HK-2 (cell line): ENCODE results near the gene JMJD1C.

ENCODE experiments used
- DNase-seq: peaks from one replicate; pipeline ENCODE4 v3.0.0-alpha.2; 2018; ENCODE audit not compliant: unreplicated experiment

JMJD1C gene

GRCh38 chr10:63437116-63437949 lies 28.4 kb downstream of the JMJD1C start:
- DNase-seq = no peak

GRCh38 chr10:63436225-63436624 lies 29.6 kb downstream of the JMJD1C start:
- DNase-seq = no peak

DNA sequence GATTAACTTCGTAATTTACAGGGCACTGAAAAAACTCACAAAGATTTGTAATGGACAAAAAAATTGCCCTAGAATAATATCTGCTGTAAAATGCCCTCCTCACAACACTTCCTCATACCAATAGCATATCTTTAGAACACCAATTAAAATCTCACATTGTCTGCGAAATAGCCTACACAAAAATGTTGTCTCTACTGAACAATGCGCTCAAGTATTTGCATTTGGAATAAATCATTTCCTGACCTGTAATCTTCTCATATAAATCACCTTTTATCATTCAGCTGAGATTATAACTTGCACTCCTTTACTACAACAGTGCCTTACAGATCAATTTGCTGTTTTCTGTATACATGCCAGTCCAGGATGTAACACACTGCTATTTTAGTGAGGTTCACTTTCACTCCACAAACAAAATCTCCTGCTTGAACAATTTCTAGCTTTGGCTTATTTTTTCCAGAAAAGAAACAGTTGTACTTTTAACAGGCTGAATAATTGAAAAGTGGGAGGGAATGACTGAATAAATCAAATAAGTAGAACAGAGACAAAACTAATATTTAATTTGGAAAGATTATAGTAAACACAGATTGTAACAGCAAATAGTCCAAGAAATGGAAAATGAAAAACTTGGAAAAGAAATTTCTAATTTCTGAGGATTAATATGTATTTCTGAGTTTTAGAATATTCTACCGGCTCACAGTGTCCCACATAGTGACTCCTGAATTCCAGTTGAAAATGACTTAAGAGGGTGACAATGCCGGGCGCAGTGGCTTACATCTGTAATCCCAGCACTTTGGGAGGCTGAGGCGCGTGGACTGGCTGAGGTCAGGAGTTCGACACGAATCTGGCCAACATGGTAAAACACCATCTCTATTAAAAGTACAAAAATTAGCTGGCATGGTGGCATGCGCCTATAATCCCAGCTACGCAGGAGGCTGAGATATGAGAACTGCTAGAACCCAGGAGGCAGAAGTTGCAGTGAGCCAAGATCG lies 30.6 kb downstream of the JMJD1C start:
- no peak for DNase-seq

- DNase-seq = no peak
These were observed 33.6 kb downstream of the JMJD1C start for GRCh38 chr10:63431962-63432797.

DNA sequence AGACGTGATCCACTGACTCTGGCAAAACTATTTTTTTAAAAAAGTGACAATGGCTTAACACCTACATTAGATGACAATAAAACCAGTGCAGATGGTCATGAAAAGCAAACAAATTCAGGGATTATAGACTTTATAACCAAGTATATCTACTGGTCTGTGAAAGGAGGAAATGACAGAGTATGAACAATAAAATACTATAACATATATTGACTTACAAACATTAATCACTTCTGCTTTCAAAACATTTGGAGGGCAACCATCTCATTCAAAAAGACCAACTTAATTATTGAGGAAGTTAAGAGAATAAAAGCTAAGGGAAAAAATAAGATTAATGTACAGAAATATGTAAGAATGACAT lies 34.8 kb downstream of the JMJD1C start:
- DNase-seq = no peak

- DNase-seq = no peak
These were observed 35.4 kb downstream of the JMJD1C start for GRCh38 chr10:63430091-63430998.

GRCh38 chr10:63429281-63429680 lies 36.5 kb downstream of the JMJD1C start:
- no peak for DNase-seq

- no peak for DNase-seq
These were observed 38.8 kb downstream of the JMJD1C start for GRCh38 chr10:63427013-63427412.

DNA sequence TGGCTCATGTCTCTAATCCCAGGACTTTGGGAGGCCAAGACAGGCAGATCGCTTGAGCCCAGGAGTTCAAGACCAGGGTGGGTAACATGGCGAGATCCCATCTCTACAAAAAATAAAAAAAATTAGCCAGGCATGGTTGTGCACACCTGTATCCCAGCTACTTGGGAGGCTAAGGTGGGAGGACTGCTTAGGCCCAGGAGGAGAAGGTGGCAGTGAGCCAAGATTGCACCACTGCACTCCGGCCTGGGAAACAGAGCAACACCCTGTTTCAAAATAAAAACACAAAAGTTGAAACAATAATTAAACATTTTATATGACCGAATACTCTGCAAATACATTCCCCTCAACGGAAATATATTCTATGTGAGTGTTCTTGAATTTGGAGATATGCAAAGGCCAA lies 40.3 kb downstream of the JMJD1C start:
- no peak for DNase-seq

GRCh38 chr10:63424576-63424975 lies 41.2 kb downstream of the JMJD1C start:
- no peak for DNase-seq

DNA sequence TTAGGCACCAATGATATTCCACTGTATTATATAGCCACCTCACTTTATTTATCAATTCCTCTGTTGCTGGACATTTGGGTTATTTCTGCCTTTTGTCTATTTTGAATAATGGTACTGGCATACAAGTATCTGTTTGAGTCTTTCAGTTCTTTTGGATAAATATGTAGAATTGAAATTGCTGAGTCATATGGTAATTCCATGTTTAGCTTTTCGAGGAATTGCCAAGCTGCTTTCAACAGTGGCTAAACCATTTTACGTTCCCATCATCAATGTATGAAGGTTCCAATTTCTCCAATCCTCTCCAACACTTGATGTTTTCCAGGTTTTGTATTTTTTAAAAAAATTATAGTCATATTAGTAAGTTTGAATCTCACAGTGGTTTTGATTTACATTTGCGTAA lies 42.3 kb downstream of the JMJD1C start:
- DNase-seq = no peak

- DNase-seq = no peak
These were observed 44.2 kb downstream of the JMJD1C start for GRCh38 chr10:63421591-63421990.

GRCh38 chr10:63416376-63416775 lies 49.4 kb downstream of the JMJD1C start:
- no peak for DNase-seq

GRCh38 chr10:63415640-63416244 lies 50.0 kb downstream of the JMJD1C start:
- no peak for DNase-seq

GRCh38 chr10:63414481-63415260 lies 51.1 kb downstream of the JMJD1C start:
- DNase-seq = no peak

- DNase-seq = no peak
These were observed 52.3 kb downstream of the JMJD1C start for GRCh38 chr10:63413429-63413828.

DNA sequence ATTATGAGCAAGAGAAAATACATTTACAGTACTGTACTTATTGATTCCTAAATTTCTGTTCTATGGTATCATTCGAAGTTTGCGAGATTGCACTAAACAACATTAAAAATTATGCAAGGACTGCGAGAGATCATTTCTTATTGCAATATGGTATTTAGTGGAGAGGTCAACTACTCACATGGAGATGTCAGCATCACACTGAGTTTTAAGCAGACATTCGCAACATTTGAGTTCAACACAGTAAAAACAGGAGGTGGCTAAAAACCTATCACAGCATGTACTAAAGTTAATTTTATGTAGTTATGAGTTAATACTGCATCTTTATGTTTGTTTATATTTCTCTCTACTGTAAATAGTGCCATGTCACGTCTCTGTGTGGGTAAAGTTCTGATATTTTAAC lies 53.5 kb downstream of the JMJD1C start:
- no peak for DNase-seq

- no peak for DNase-seq
These were observed 55.1 kb downstream of the JMJD1C start for GRCh38 chr10:63410633-63411032.

GRCh38 chr10:63409465-63410027 lies 56.2 kb downstream of the JMJD1C start:
- DNase-seq = no peak
